GM18507 (cell line): ENCODE data around the gene DCK.
A peak's percentile ranks its signal among the peaks of the same experiment; 100 is the strongest.

Experiments used
- DNase-seq: peaks from one replicate; pipeline ENCODE4 v3.0.0; 2011; ENCODE audit warnings: low read depth; ENCODE audit not compliant: insufficient read length; ENCODE audit errors: extremely low spot score
- FAIRE-seq: peaks from 2 replicates; lab custom pipeline; 2011; peaks lifted over from hg19 to GRCh38; lab: Jason Lieb, UNC

DCK gene

DNA sequence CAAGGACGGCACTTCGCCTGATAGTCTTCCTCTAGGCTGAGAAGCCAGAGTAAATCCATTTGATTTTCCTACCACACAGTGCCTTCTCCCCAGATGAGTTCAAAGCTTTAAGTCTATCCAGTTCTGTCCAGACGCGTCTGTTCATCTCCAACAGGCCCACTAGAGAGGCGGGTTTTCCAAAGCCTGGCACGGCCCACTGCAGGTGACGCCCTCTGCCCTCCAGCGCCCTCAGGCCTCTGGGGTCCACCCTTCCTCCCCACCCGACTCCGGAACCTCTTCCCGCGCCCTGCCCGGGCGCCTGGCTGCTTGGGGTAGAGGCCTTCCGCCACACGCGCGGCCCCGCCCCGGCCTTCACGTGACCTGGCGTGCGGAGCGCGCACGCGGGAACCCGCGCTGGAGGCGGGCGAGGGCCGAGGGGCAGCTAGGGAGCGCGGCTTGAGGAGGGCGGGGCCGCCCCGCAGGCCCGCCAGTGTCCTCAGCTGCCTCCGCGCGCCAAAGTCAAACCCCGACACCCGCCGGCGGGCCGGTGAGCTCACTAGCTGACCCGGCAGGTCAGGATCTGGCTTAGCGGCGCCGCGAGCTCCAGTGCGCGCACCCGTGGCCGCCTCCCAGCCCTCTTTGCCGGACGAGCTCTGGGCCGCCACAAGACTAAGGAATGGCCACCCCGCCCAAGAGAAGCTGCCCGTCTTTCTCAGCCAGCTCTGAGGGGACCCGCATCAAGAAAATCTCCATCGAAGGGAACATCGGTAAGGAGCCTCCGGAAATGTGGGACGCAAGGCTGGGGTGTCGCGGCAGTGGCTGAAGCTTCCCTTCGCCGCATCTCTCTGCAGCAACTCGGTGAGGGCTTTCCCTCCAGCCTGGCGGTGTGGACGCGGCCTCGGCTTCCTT lies at the start of gene DCK:
DCK (plus strand) TSS at position 469 of the 888 bp plus-strand sequence; CDS start at position 656, 187 bp downstream.
- FAIRE-seq, result peak; percentile 91
- DNase-seq, result peak; percentile 78

DNA sequence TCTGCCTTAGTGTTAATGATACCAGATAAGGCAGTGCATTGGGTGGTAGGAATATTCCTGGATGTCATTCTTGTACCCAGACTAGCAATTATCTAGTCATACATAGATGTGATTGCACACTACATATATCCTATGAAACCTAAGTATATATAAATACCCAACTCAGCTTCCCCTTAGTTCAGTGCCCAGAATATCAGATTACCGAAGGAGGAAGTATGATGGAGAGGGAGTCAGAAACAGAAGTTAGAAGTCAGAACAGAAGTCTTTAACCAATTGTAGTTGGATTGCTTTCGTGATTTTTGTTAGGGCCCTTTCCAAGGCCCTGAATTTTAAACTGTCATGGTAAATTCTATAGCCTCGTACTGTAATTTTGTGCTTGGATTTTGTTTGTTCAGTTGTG lies 48.4 kb upstream of the DCK start:
- FAIRE-seq (no peak), DNase-seq (no peak)

DNA sequence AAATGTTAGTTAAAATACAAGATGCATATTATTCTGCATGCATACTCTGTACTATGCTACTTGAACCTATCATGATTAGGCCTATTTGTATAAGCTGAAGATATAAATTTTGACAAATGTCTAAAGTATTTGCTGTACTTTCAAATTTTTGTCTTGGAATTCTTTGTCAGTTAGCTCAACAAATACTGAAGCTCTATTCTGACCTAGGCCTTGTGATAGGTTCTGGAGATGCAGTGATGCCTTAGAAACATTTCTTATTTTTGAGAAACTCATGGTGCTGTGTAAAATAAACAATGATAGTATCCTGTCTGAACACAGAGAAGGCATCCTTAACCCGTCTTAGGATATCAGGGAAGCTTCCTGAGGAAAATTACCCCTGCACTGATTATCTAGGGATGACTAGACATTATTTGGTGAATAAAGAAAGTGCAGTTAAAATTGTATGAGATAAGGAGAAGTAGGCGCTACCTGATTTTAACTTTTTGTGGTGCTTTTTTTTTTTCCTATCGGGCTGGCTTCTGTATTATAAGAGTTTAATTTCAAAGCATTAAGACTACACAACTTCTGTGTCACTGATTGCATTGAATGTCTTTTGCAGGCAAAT lies 47.9 kb upstream of the DCK start:
- DNase-seq (no peak), FAIRE-seq (no peak)

DNA sequence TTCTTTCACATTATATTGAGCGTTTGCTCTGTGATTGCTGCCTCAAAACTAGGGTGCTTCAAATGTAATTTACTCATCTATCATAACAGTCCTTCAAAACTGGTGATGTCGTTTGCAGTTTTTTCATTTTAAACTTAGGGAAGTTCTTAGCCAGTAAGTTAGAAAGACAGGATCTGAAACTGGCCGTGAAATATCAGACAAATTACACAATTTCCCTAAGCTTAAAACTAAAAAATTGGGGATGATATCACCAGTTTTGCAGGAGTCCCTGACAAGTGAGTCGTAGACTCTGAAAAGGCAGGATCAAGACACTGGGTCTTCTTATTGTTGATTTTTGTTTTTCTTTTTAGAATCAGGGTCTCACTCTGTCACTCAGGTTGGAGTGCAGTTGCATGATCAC lies 46.5 kb upstream of the DCK start:
- FAIRE-seq, result no peak

DNA sequence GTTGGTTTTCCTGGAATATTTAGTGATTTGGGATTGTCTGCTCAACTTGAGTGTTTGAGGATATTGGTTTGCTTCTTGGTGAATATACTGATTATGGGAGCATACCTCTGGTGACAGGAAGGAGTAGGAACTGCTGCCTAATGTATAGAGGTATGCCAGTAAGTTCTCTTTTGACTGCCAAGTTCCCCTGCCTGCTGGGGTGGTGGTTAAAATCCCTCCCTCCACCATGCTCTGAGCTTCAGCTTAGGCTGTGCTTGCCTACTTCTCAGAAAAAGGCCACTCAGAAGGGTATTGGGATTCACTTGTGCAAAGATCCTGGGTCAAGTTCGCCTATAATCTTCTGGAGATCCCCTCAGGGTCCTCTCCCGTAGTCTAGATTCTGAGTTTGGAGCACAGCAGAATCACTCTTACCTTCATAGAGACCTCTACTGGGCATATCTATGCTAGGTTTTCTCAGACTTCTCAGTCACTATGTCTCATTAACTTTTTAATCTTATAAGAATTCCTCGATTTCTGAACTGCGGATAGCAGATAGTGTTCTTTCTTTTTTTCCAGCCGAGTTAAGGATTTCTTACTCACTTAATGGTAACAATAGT lies 44.7 kb upstream of the DCK start:
- no peak for DNase-seq
- FAIRE-seq, result no peak

More for the DNA sequence above, 46.5 kb upstream of the DCK start:
- no peak for DNase-seq

DNA sequence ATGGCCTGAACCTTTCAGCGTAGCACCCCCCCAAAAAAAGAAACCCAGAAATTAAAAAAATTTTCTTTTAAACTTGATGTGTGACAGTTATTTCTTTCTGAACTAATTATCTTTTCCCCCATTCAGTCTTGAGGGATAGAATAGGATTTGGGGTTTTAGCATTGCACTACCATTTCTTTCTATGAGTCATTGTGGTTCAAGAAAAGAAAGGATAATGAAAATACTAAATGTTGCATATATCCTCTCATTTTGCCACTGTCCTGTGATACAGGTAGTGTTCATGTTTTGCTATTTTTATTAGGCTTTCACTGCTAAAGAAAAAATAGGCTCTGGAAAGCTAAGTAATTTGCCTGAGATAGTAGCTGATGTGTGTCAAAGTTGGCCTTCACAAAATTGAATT lies 39.4 kb upstream of the DCK start:
- FAIRE-seq, result no peak
- DNase-seq, result no peak

DNA sequence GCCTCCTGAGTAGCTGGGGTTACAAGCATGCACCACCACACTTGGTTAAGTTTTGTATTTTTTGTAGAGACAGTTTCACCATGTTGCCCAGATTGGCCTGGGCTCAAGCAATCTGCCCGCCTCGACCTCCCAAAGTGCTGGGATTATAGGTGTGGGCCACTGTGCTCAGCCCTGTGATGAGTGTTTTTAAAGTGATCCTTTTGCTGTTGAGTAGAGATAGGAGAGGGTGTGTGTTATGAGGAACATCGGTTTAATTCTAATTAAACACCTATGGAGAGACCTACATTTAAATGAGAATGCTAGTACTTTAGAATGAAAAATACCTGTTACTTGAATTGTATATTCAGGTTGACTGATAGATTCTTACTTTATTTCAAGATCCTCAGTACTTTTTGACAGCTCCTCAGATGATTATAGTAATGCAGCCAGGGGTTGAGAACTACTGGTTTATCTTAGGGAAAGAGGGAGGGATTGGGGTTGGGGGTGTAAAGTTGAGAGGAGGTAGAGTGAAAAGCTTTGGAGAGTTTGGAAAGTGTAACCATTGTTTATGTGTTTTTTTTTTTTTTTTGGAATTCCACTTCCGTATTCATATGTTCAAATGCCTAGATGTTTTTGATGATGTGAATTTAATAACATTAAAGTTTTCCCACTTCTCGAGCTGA lies 36.8 kb upstream of the DCK start:
- FAIRE-seq, result no peak
- DNase-seq, result no peak

DNA sequence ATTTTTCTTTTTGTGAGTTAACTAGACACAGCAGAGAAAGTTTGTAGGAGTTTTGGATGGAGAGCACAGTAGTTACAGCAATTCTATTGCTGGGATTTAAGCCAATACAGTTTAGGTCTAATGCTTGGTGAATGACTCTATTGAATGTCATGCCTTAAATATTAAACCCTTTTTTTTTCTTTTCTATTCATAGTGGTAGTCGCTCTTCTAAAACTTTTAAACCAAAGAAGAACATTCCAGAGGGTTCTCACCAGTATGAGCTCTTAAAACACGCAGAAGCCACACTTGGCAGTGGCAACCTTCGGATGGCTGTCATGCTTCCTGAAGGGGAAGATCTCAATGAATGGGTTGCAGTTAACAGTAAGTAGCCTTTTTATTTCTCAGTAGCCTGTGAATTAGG lies 34.8 kb upstream of the DCK start:
- FAIRE-seq, result no peak
- DNase-seq, result no peak

DNA sequence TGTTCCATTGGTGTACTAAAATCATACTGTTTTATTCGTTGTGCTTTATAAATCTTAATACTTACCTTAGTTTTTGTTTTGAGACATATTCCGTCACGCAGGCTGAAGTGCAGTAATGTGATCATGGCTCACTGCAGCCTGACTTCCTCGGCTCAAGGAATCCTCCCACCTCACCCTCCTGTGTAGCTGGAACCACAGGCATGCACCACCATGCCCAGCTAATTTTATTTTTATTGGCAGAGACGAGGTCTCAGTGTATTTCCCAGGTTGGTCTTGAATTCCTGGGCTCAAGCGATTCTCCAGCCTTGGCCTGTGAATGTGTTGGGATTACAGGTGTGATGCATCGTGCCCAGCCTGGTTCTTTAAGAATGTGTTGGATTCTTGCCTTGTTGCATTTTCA lies 24.4 kb upstream of the DCK start:
- no peak for DNase-seq
- no peak for FAIRE-seq

DNA sequence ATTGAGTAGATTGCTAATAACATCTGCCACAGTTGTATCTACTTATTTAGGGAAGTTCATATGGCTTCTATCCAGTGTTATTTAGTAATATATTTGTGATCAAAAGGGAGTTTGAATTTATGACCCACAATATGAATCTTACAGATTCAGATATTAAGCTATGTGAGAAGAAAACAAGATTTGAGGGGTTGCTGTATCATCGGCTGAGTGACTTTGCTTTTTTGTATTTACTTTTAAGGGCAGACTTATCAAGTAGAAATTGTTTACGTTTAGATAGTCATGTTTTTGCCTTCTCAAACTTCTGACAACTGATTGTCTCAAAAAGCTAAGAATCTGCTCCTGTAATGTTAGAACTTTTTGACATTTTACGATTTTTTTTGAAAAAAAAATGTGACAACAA lies 17.2 kb upstream of the DCK start:
- FAIRE-seq, result peak; percentile 18

DNA sequence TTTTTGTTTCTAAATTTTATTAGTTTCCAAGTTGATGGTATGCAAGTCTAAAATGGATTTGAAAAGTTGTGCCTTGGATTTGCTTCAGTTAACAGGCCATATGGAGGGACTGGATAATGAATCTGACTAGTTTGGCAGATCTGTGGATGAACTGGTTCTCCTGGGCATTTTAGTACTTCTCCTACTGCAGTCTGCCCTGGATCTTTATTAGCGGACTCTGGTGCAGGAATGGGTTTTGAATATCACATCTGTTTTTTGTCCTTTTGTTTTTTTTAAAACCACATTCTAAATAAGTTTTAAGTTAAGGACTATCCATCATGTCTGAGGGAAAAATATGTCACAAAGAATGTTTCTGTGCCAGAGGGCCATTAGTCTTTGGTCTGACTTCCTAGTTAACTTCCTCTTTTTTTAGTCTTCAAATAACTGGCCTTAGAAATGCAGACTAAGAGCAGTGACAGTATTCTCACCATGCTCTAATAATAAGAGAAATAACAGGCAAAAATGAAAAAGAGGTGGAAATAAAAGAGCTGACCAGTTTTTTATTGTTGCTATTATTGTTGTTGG lies 13.9 kb upstream of the DCK start:
- DNase-seq (no peak), FAIRE-seq (peak; percentile 56)

More for the DNA sequence above, 17.2 kb upstream of the DCK start:
- no peak for DNase-seq

DNA sequence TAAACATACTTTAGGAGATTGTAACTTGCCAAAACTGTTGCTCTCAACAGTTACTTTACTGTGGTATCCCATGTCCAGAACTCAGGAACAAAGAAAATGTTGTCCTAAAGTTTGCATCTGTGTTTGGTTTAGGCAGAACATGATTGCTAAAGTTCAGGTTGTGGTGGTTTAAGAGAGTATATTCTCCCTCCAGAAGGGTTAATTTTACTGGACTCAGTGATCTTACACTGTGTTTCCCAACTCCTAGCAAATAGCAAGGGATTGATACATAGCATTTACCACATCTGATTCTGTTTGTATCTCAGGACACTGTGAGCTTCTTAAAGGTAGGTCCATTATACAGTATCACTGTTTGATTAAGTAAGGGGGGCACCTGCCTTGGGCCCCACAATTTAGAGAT lies 13.3 kb upstream of the DCK start:
- FAIRE-seq, result no peak
- no peak for DNase-seq

DNA sequence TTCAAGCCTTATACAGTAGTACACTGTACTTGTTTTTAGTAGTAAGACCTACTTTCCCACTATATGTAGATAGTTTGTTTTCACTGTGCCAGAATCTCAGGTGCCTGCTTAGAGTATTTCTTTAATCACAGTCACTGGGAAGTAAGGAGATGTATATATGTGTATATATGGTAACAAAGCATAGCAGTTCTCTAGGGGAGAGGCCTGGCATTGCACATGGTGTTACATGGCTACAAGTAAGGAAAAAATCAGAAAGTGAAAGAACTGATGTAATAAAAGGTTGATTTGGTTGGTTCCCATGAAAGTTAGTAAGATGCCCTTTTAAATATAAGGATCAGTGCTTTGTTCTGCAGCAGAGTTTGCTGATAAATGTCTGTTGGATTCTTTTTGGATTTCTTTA lies 9.3 kb upstream of the DCK start:
- DNase-seq (no peak), FAIRE-seq (no peak)

DNA sequence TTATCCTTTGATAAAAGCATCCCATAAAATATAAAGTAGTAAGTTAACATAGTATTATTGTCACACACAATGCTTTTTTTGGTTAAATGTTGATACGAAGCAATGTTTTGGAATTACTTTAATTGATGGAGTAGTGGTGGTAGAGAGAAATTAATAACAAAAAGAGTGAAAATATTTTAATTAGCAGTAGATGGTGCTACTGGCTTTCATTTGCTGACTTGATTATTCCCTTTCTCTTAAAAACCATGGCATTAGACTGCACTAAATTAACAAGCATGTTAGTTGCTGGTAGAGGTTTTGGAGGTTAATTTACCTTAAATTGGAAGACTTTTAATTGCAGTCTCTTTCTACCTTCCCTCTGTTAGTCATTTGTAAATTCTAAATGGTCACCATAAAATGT lies 8.9 kb upstream of the DCK start:
- FAIRE-seq (no peak), DNase-seq (no peak)

DNA sequence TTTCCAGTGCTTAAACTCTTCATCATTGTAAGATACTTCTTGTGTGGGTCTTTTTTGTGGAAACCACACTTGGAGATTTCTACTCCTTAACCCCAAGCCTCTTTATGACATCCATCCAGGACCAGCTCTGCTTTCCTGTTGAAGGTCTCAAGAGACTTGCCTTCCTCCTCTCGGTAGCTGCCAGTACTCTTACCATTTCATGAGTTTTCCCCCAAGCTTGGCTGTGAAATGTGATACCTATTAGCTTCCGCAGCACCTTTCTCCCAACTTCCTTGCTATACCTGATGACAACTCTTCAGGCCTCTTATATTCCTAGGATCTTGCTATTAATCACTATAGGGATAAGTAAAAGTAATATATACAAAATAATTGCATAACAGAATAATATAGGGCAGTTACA lies 1.9 kb upstream of the DCK start:
- DNase-seq (no peak), FAIRE-seq (no peak)

DNA sequence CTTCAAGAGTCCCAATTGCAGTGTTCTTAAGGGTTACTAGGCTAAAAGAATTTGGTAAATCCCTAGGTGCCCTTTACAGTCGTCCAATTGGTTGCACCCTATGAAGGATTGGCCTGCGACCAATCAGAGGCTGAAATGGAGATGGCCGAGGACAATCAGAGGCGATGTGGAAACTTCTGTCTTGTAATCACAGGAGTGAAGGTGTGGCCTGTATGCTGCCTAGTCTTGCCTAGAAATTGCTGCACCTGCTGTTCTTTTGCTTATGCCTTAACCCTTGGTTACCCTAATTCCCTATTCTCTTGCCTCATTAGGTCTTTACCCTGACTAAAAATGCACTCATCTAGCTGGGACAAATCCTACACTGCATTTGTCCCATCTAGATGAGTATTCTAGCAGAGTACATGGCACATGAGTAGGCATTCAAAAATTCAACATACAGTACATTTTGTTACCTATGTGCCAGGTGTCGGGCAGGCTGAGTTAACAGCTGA lies 1.0 kb upstream of the DCK start:
- no peak for DNase-seq
- no peak for FAIRE-seq

DNA sequence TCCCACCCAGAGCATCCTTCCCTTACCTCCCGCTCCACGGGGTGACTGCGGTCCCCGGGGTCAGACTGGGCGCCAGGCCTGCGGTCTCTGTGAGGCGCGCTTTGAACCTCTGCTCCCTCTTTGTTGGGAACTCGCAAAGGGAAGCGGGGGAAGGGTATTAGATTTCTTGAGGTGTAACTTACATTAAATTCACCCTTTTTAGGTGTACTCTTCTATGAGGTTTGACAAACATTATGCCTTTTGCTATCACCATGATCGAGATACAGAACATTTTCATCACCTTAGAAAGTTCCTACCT lies 569 bp downstream of the DCK start:
- DNase-seq, result no peak
- FAIRE-seq, result no peak

DNA sequence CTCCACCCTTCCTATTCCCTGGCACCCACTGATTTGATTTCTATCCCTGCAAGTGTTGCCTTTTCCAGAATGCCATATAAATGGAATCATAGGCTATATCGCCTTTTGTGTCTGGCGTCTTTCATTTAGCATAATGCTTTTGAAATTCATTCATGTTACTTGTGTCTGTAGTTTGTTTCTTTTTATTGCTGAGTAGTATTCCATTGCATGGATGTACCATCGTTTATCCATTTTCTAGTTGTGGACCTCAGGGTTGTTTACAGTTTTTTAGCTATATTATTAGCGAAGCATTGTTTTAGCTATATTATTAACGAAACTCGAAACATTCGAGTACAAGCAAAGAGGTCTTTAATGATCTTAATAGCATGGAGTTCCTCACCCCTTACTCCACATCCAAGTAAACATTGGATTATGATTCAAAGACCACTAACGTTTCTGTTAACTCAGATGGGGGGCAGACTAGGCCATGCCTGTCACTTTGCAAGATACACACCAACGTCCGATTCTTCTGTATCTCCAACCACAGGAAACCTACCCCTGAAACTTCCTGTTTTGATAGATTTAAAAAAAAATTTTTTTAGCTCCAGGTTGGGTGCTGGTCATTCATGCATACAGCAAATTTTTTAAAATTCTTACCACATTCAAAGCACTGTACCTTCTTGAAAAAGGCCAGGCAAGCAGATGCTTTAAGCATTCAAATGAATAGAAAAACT lies 1.1 kb downstream of the DCK start:
- FAIRE-seq, result peak; percentile 73
- no peak for DNase-seq

DNA sequence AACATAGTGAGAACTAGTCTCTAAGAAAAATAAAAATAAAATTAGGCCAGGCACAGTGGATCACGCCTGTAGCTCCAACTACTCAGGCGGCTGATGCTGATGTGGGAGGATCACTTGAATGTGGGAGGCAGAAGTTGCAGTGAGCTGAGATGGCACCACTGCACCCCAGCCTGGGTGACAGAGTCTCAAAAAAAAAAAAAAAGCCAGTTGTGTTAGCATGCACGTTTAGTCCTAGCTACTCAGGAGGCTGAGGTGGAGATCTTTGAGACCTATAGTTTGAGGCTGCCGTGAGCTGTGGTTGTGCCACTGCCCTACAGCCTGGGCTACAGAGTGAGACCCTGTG lies 2.5 kb downstream of the DCK start:
- FAIRE-seq, result no peak
- no peak for DNase-seq

DNA sequence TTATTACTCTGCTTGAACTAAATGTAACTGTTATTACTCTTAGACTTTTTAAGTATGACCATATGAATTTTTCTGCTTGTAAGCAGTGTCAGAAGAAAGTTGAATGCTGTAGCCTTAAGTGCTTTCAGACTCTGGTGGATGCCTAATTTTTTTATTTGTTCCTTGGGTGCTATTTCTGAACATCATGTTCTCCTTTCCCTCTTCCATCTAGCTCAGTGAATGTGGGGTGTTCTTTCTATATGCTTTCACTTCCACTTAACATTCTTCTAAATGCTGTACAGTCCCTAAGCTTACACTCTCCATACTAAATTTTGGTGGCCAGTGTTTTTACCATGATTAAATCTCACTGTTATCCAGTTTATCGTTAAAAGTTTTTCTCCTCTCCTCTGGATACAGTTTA lies 3.6 kb downstream of the DCK start:
- DNase-seq, result no peak

More for the DNA sequence above, 3.6 kb downstream of the DCK start:
- no peak for FAIRE-seq
